Neural crest cell (in vitro differentiated cells): ENCODE results near the gene WBP11. TPM values are rescaled to one million over a fixed set of nuclear protein-coding genes. Genes with fewer than 3 reads are reported as not detected.

Source experiments
- DNase-seq: peaks from one replicate; pipeline ENCODE4 v3.0.0; 2021; ENCODE audit warnings: low read depth, mixed read lengths, low spot score
- H3K27ac Mint-ChIP-seq: one replicate; pipeline ENCODE4 v1.8.0; 2021; ENCODE audit warnings: mild to moderate bottlenecking, mixed read lengths; ENCODE audit not compliant: unreplicated experiment
- H3K27me3 Mint-ChIP-seq: 2 replicates; pipeline ENCODE4 v1.8.0; 2021; ENCODE audit warnings: low read depth, mild to moderate bottlenecking, mixed read lengths
- H3K36me3 Mint-ChIP-seq: 2 replicates; pipeline ENCODE4 v1.8.0; 2021; ENCODE audit warnings: low read depth, mild to moderate bottlenecking, mixed read lengths
- H3K4me1 Mint-ChIP-seq: 2 replicates; pipeline ENCODE4 v1.8.0; 2021; ENCODE audit warnings: mixed read lengths
- H3K4me3 Mint-ChIP-seq: one replicate; pipeline ENCODE4 v1.8.0; 2021; ENCODE audit warnings: mild to moderate bottlenecking, mixed read lengths
- H3K9me3 Mint-ChIP-seq: 2 replicates; pipeline ENCODE4 v1.8.0; 2021; ENCODE audit warnings: mixed read lengths
- CTCF ChIP-seq: fragments of 200-600 bp; sonication (generic); conservative IDR thresholded peaks from 2 replicates; pipeline ENCODE4 v1.5.0; 2021; ENCODE audit warnings: antibody characterized with exemption, mild to moderate bottlenecking
- total RNA-seq: library from RNA; stranded (reverse); gene quantifications from 2 replicates; pipeline ENCODE4 v1.2.1, GENCODE V29; 2021

Gene WBP11
- total RNA-seq, 1 donor from 2014 or later, result 101 TPM

GRCh38 chr12:14803830-14804160, 517 bp upstream of the WBP11 start:
- H3K27me3 Mint-ChIP-seq, result no peaks in the 10 kb centered on the region
- H3K4me1 Mint-ChIP-seq, result peaks cover 10% of the 10 kb centered on the region
- peaks cover 3% of the 10 kb centered on the region for H3K36me3 Mint-ChIP-seq
- no peak for DNase-seq
- no peak overlapping the region for H3K27ac Mint-ChIP-seq
- no peak overlapping the region for H3K4me3 Mint-ChIP-seq
- H3K9me3 Mint-ChIP-seq, result no peaks in the 10 kb centered on the region
- no peak for TF ChIP-seq CTCF

GRCh38 chr12:14802721-14803010, 612 bp downstream of the WBP11 start:
- Mint-ChIP-seq H3K36me3 (peaks cover 3% of the 10 kb centered on the region), H3K27me3 (no peaks in the 10 kb centered on the region), H3K4me1 (peaks cover 10% of the 10 kb centered on the region), H3K4me3 (no peak overlapping the region), H3K27ac (no peak overlapping the region), H3K9me3 (no peaks in the 10 kb centered on the region)
- TF ChIP-seq CTCF, result no peak
- DNase-seq, result no peak

- TF ChIP-seq CTCF, result no peak
- Mint-ChIP-seq H3K27ac (no peak overlapping the region), H3K27me3 (no peaks in the 10 kb centered on the region), H3K4me1 (peaks cover 10% of the 10 kb centered on the region), H3K4me3 (no peak overlapping the region), H3K9me3 (no peaks in the 10 kb centered on the region), H3K36me3 (peaks cover 3% of the 10 kb centered on the region)
- no peak for DNase-seq
Measured at GRCh38 chr12:14802247-14802646, 1.0 kb downstream of the WBP11 start.

DNA sequence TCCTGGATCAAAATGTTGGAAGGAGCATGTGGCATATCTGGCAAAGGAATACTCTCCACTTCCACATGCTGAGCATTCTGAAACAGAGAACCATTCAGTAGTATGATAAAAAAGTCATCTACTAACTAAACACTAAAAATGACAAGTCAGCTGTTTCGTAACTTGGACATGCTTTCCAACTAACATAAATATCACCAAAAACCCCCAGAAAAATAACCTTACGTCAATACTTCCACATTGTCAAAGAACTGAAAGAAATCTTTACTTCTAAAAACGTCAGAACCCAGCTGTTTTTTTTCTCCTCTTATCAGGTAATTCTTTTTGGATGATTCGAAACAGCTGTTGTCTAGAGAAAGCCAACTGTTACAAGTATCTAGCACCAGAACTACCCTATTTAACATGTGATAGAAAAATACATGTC, 8.2 kb downstream of the WBP11 start:
- Mint-ChIP-seq H3K4me1 (no peaks in the 10 kb centered on the region), H3K36me3 (peaks cover 27% of the 10 kb centered on the region), H3K27ac (no peak overlapping the region), H3K9me3 (no peaks in the 10 kb centered on the region), H3K27me3 (no peaks in the 10 kb centered on the region), H3K4me3 (no peak overlapping the region)
- no peak for DNase-seq
- TF ChIP-seq CTCF, result no peak

- Mint-ChIP-seq H3K27me3 (no peaks in the 10 kb centered on the region), H3K4me1 (no peaks in the 10 kb centered on the region), H3K9me3 (no peaks in the 10 kb centered on the region), H3K27ac (no peak overlapping the region), H3K4me3 (no peak overlapping the region), H3K36me3 (peaks cover 24% of the 10 kb centered on the region)
- TF ChIP-seq CTCF, result no peak
- no peak for DNase-seq
Measured at GRCh38 chr12:14785568-14785967, 17.7 kb downstream of the WBP11 start.

DNA sequence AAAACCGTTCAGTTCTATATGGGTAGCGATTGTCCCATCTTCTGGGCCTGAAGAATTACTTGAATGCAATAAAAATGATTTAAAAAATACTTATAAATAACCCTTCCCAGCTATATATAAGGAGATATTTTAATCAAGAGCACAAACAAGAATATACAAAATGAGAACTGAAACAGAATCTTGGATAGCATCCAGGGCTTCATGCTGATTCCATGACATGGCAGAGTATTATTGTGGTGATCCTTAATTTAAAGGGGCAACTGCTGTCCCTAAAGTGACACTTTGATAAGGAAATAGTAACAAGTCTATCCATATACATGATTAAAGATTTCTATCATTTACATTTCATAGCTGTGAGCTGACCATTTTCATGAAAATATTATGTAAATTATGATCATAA, 18.8 kb downstream of the WBP11 start:
- Mint-ChIP-seq H3K9me3 (no peaks in the 10 kb centered on the region), H3K27me3 (no peaks in the 10 kb centered on the region), H3K27ac (no peak overlapping the region), H3K4me3 (no peak overlapping the region), H3K4me1 (no peaks in the 10 kb centered on the region), H3K36me3 (peaks cover 13% of the 10 kb centered on the region)
- no peak for DNase-seq
- TF ChIP-seq CTCF, result no peak
